H1 (cell line): ENCODE results near the gene MAGOH. TPM values are rescaled to one million over a fixed set of nuclear protein-coding genes. Genes with fewer than 3 reads are reported as not detected.

Experiments used
- CTCF ChIA-PET: fragments of 300-600 bp; sonication (Branson Sonifier 250); formaldehyde crosslinking; loops from one replicate; lab custom pipeline; 2021; ENCODE audit not compliant: partially characterized antibody; lab: Charles Lee
- POLR2A ChIA-PET: fragments of 300-600 bp; sonication (Branson Sonifier 250); formaldehyde crosslinking; loops from one replicate; lab custom pipeline; 2021; ENCODE audit warnings: inconsistent platforms; ENCODE audit not compliant: partially characterized antibody; lab: Charles Lee
- DNase-seq, 2 experiments: peaks; one replicate each; pipeline versions ENCODE4 v3.0.0 to v3.0.0-alpha.2; 2010 to 2022; ENCODE audit warnings: low spot score in 2 of 2, low read depth in 1 of 2, mixed read lengths in 1 of 2
- FAIRE-seq: peaks from 2 replicates; lab custom pipeline; 2011; peaks lifted over from hg19 to GRCh38; lab: Jason Lieb, UNC
- H2AFZ ChIP-seq: 2 replicates; pipeline ENCODE4 v1.8.1; 2012; ENCODE audit warnings: low read length, inconsistent platforms
- H2AK5ac ChIP-seq: 2 replicates; pipeline ENCODE4 v1.6.1; 2013; ENCODE audit warnings: low read depth, low read length
- H2BK120ac ChIP-seq: replicated peaks from 2 replicates; pipeline ENCODE3; 2013; ENCODE audit warnings: low read depth, low read length, inconsistent platforms
- H2BK12ac ChIP-seq: 2 replicates; pipeline ENCODE4 v1.6.1; 2013; ENCODE audit warnings: low read depth, low read length
- H2BK15ac ChIP-seq: 2 replicates; pipeline ENCODE4 v1.6.1; 2013; ENCODE audit warnings: low read length
- H2BK20ac ChIP-seq: 2 replicates; pipeline ENCODE4 v1.6.1; 2013; ENCODE audit warnings: low read length
- H2BK5ac ChIP-seq: 2 replicates; pipeline ENCODE4 v1.6.1; 2013; ENCODE audit warnings: low read depth, low read length
- H3K14ac ChIP-seq: 2 replicates; pipeline ENCODE4 v1.6.1; 2013; ENCODE audit warnings: inconsistent platforms; ENCODE audit not compliant: insufficient read length
- H3K18ac ChIP-seq: 2 replicates; pipeline ENCODE4 v1.6.1; 2013; ENCODE audit warnings: low read length; ENCODE audit errors: extremely low read depth
- H3K23ac ChIP-seq: 2 replicates; pipeline ENCODE4 v1.6.1; 2013; ENCODE audit warnings: inconsistent platforms; ENCODE audit not compliant: insufficient read length
- H3K23me2 ChIP-seq: 2 replicates; pipeline ENCODE4 v1.6.1; 2013; ENCODE audit warnings: low read depth, low read length
- H3K27ac ChIP-seq: 2 replicates; pipeline ENCODE4 v1.6.1; 2011; ENCODE audit warnings: low read depth, low read length, inconsistent platforms
- H3K27me3 ChIP-seq, 4 experiments: replicated peaks in 1 of 4; 1 replicate in 1 of 4; 2 replicates in 3 of 4; pipeline versions ENCODE4 v1.6.1 to v1.8.1; 2011 to 2013; ENCODE audit warnings: low read length in 3 of 4, mild to moderate bottlenecking in 3 of 4, inconsistent platforms in 2 of 4, mixed read lengths in 2 of 4, moderate library complexity in 1 of 4; ENCODE audit not compliant: control insufficient read depth in 3 of 4, insufficient read depth in 3 of 4; ENCODE audit errors: extremely low read depth in 1 of 4
- H3K36me3 ChIP-seq, 4 experiments: 2 replicates each; pipeline versions ENCODE4 v1.6.1 to v1.8.1; 2011 to 2013; ENCODE audit warnings: mild to moderate bottlenecking in 4 of 4, low read length in 3 of 4, moderate library complexity in 2 of 4, control low read depth in 1 of 4, inconsistent platforms in 1 of 4; ENCODE audit not compliant: insufficient read depth in 4 of 4, control insufficient read depth in 2 of 4
- H3K4ac ChIP-seq: replicated peaks from 2 replicates; pipeline ENCODE3; 2013; ENCODE audit warnings: low read length, low read depth, mixed read lengths, inconsistent platforms; ENCODE audit not compliant: insufficient read length
- H3K4me1 ChIP-seq, 4 experiments: replicated peaks in 1 of 4; 1 replicate in 1 of 4; 2 replicates in 3 of 4; pipeline versions ENCODE4 v1.6.1 to v1.8.1; 2011 to 2013; ENCODE audit warnings: low read length in 3 of 4, inconsistent platforms in 2 of 4, mixed read lengths in 1 of 4; ENCODE audit not compliant: insufficient read depth in 4 of 4, control insufficient read depth in 3 of 4
- H3K4me2 ChIP-seq, 2 experiments: 2 replicates each; pipeline versions ENCODE4 v1.6.1 to v1.8.1; 2011 to 2013; ENCODE audit warnings: low read depth in 2 of 2, low read length in 2 of 2, control low read depth in 1 of 2, inconsistent platforms in 1 of 2, mild to moderate bottlenecking in 1 of 2; ENCODE audit not compliant: insufficient read depth in 1 of 2
- H3K4me3 ChIP-seq, 4 experiments: fragments of 200-600, 300-600 bp in 1 of 4; sonication (generic), shearing (Covaris generic), sonication (Bioruptor Twin) in 1 of 4; 2 replicates each; pipeline versions ENCODE4 v1.5.1 to v1.8.1; 2011 to 2016; ENCODE audit warnings: low read length in 4 of 4, low read depth in 3 of 4, control low read depth in 2 of 4, inconsistent platforms in 2 of 4, mild to moderate bottlenecking in 2 of 4, mixed read lengths in 1 of 4, moderate library complexity in 1 of 4; ENCODE audit not compliant: insufficient read depth in 2 of 4; ENCODE audit errors: extremely low read depth in 1 of 4
- H3K56ac ChIP-seq: replicated peaks from 2 replicates; pipeline ENCODE3; 2013; ENCODE audit warnings: low read depth, mild to moderate bottlenecking, mixed read lengths, low read length, inconsistent platforms; ENCODE audit not compliant: insufficient read length
- H3K79me1 ChIP-seq: 2 replicates; pipeline ENCODE4 v1.6.1; 2013; ENCODE audit warnings: low read depth, low read length, control low read depth
- H3K79me2 ChIP-seq, 2 experiments: 2 replicates each; pipeline versions ENCODE4 v1.6.1 to v1.8.1; 2012 to 2013; ENCODE audit warnings: low read length in 2 of 2, mild to moderate bottlenecking in 2 of 2, inconsistent platforms in 1 of 2; ENCODE audit not compliant: insufficient read depth in 2 of 2, control insufficient read depth in 1 of 2
- H3K9ac ChIP-seq, 4 experiments: replicated peaks in 1 of 4; 1 replicate in 1 of 4; 2 replicates in 3 of 4; pipeline versions ENCODE4 v1.6.1 to v1.8.1; 2011 to 2013; ENCODE audit warnings: low read depth in 3 of 4, low read length in 3 of 4, control low read depth in 2 of 4, mild to moderate bottlenecking in 2 of 4, moderate library complexity in 2 of 4, inconsistent platforms in 1 of 4; ENCODE audit errors: extremely low read depth in 1 of 4
- H3K9me3 ChIP-seq, 2 experiments: 2 replicates each; pipeline versions ENCODE4 v1.6.1 to v1.8.1; 2012 to 2013; ENCODE audit warnings: mild to moderate bottlenecking in 2 of 2, moderate library complexity in 2 of 2, control low read depth in 1 of 2, inconsistent platforms in 1 of 2, low read depth in 1 of 2, low read length in 1 of 2, mixed read lengths in 1 of 2; ENCODE audit not compliant: insufficient read depth in 2 of 2
- H4K20me1 ChIP-seq, 2 experiments: replicated peaks in 1 of 2; 2 replicates each; pipeline versions ENCODE3 to v1.8.1; 2011 to 2013; ENCODE audit warnings: inconsistent platforms in 2 of 2, low read length in 2 of 2, mild to moderate bottlenecking in 1 of 2; ENCODE audit not compliant: insufficient read depth in 2 of 2, control insufficient read depth in 1 of 2
- H4K5ac ChIP-seq: 2 replicates; pipeline ENCODE4 v1.6.1; 2013; ENCODE audit warnings: low read length, low read depth, mixed read lengths, inconsistent platforms; ENCODE audit not compliant: insufficient read length
- H4K8ac ChIP-seq: 2 replicates; pipeline ENCODE4 v1.8.0; 2013; ENCODE audit warnings: mild to moderate bottlenecking, moderate library complexity, low read length, inconsistent platforms; ENCODE audit not compliant: insufficient read depth; ENCODE audit errors: extremely low read depth
- H4K91ac ChIP-seq: replicated peaks from 2 replicates; pipeline ENCODE3; 2013; ENCODE audit warnings: low read length, mixed read lengths, inconsistent platforms; ENCODE audit not compliant: insufficient read length
- CBX5 ChIP-seq: fragments of 300-800, 300-1000 bp; sonication (generic); IDR thresholded peaks from 2 replicates; pipeline ENCODE4 v1.7.1; 2016; ENCODE audit warnings: antibody characterized with exemption, low read length, low read depth
- CHD1 ChIP-seq: IDR thresholded peaks from 2 replicates; pipeline ENCODE4 v1.6.1; 2012; ENCODE audit warnings: low read depth, low read length, improper control_type of control experiment
- CHD2 ChIP-seq: IDR thresholded peaks from 2 replicates; pipeline ENCODE4 v1.6.1; 2012; ENCODE audit warnings: low read length, improper control_type of control experiment
- FOSL1 ChIP-seq: IDR thresholded peaks from 2 replicates; pipeline ENCODE4 v1.6.1; 2011; ENCODE audit warnings: mild to moderate bottlenecking, low read depth, low read length, moderate library complexity; ENCODE audit not compliant: insufficient read depth
- RFX5 ChIP-seq: IDR thresholded peaks from 2 replicates; pipeline ENCODE4 v1.6.1; 2011; ENCODE audit warnings: low read depth, low read length, improper control_type of control experiment, borderline replicate concordance
- RNF2 ChIP-seq: fragments of 200-900, 300-1000 bp; sonication (generic); IDR thresholded peaks from 2 replicates; pipeline ENCODE4 v1.7.1; 2016; ENCODE audit warnings: borderline replicate concordance, low read depth, mild to moderate bottlenecking, antibody characterized with exemption, low read length; ENCODE audit not compliant: poor library complexity, severe bottlenecking; ENCODE audit errors: missing control alignments
- TAF1 ChIP-seq: IDR thresholded peaks from 2 replicates; pipeline ENCODE4 v1.6.1; 2011; ENCODE audit warnings: mild to moderate bottlenecking, low read depth, low read length
- WGBS, 2 experiments: shearing (Covaris generic) in 1 of 2; methylation state at CpG; one replicate each; pipeline versions ENCODE4 v1.1.6 to v1.1.7; 2013 to 2015; ENCODE audit warnings: low lambda C conversion rate in 2 of 2, mixed read lengths in 2 of 2, inconsistent platforms in 1 of 2, low coverage in 1 of 2, missing lambda C conversion rate in 1 of 2; ENCODE audit not compliant: insufficient replicate concordance in 2 of 2, insufficient coverage in 1 of 2, insufficient read length in 1 of 2; ENCODE audit errors: extremely low coverage in 1 of 2, missing lambda C conversion rate in 1 of 2; 5-methylcytosine and 5-hydroxymethylcytosine counted together
- polyA plus RNA-seq, 7 experiments: library from polyadenylated mRNA; depleted of rRNA in 3 of 7; stranded (reverse) in 5 of 7; unstranded in 2 of 7; fragments of >200 nt in 5 of 7; fragments of 200-250 nt in 2 of 7; gene quantifications; 1 replicate in 5 of 7; 2 replicates in 1 of 7; 4 replicates in 1 of 7; pipeline versions ENCODE4 v1.2.1 to v1.2.3, GENCODE V29; 2011 to 2013; ENCODE audit warnings: missing spikeins in 2 of 7, mixed read lengths in 2 of 7
- total RNA-seq: library from RNA; stranded (reverse); fragmentation: NEBNext Ultra II Directional; extraction: Animal tissue kit (Norgen Biotek cat#: 25700); gene quantifications from 2 replicates; pipeline ENCODE4 v1.2.1, GENCODE V29; 2021
- TF ChIP-seq, protein P1 (sequence below): IDR thresholded peaks from 2 replicates; pipeline ENCODE4 v1.6.1; 2012; ENCODE audit warnings: inconsistent platforms

MAGOH gene
- total and polyA plus RNA-seq, 2 of the 8 experiments (the other 6 are each of a cell fraction or from before 2014, with no cell fraction given): 46.9 to 74.3 TPM

DNA sequence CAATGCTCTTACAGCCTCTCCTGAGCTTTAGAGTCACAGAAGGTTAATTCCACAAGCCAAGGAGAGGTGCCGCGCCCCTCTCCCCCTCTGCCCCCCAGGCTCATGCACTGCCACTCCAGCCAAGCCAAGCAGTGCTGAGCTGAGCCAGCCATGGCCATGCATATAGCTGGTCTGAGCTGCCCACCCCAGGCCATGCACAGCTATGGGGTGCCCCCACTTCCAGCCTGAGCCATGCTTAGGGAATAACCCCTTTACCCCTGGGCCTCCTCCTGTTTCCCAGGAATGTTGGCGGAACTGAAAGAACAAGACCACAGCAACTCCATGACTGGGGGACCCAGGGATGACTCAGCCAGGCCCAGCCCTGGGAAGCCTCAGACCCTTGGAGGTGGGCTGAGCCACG, 34.0 kb upstream of the MAGOH start:
- Histone ChIP-seq H3K4ac (no peak overlapping the region), H3K79me1 (0 out of 2 replicates have a peak, but pooled peaks cover 3% of the 10 kb centered on the region), H3K23ac (no peak overlapping the region), H3K9ac (no peak overlapping the region), H4K91ac (no peak overlapping the region), H3K23me2 (no peaks in the 10 kb centered on the region), H4K8ac (no peak overlapping the region), H4K20me1 (peaks cover under 1 to 8% of the 10 kb centered on the region in 2 experiments), H3K27ac (no peak overlapping the region), H3K9me3 (no peaks in the 10 kb centered on the region), H2BK5ac (no peak overlapping the region), H2BK120ac (no peak overlapping the region), H3K14ac (no peak overlapping the region), H2BK20ac (no peak overlapping the region), H3K36me3 (peaks cover 10 to 61% (median 48%) of the 10 kb centered on the region in 4 experiments; a peak in 7 of 8 replicates), H2AFZ (no peak overlapping the region), H3K79me2 (no peaks in the 10 kb centered on the region), H2BK12ac (no peak overlapping the region), H4K5ac (no peak overlapping the region), H3K4me2 (no peak overlapping the region), H3K27me3 (no peaks in the 10 kb centered on the region), H3K56ac (no peak overlapping the region), H2BK15ac (no peak overlapping the region), H3K4me1 (no peaks in the 10 kb centered on the region), H2AK5ac (no peak overlapping the region), H3K4me3 (no peak overlapping the region), H3K18ac (no peak overlapping the region)
- ChIA-PET POLR2A (no interaction called here), CTCF (interaction anchor here (0.9 to 4.7 kb wide), 2 partner anchors 16 to 120 kb away, joined by 4 to 15 read pairs; no protein-coding TSS in a partner anchor)
- DNase-seq (no peak), FAIRE-seq (no peak)
- 88% methylated on average over 4 of the region's 4 CpGs; no CpG with 5 or more reads in 1 of the 2 experiments for WGBS, 2 experiments
- TF ChIP-seq RFX5 (no peak), RNF2 (no peak), TAF1 (no peak), CHD1 (no peak), CHD2 (no peak), FOSL1 (no peak), CBX5 (no peak)
- TF ChIP-seq, protein P1, sequence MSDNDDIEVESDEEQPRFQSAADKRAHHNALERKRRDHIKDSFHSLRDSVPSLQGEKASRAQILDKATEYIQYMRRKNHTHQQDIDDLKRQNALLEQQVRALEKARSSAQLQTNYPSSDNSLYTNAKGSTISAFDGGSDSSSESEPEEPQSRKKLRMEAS: no peak
